Loucy (cell line): ENCODE results near the gene RPS8.
A peak's percentile ranks its signal among the peaks of the same experiment; 100 is the strongest.
"Not testable (repeated sequence)": the region's sequence is repeated elsewhere in the genome, so short reads cannot be mapped to it uniquely, and the experiment has no call there.

ENCODE experiments used
- H2AFZ ChIP-seq: fragments of 200-600 bp; sonication (generic); 2 replicates; pipeline ENCODE4 v1.6.0; 2016; ENCODE audit warnings: antibody characterized with exemption, mild to moderate bottlenecking, low read length, moderate library complexity
- H3F3A ChIP-seq: fragments of 200-600 bp; 2 replicates; pipeline ENCODE4 v1.6.0; 2016; ENCODE audit warnings: antibody characterized with exemption, low read depth, mild to moderate bottlenecking
- H3K27me3 ChIP-seq: fragments of 200-600 bp; sonication (generic); 2 replicates; pipeline ENCODE4 v1.6.1; 2014; ENCODE audit warnings: low read length, mild to moderate bottlenecking; ENCODE audit not compliant: insufficient read depth, poor library complexity, severe bottlenecking
- H3K36me3 ChIP-seq: fragments of 200-600 bp; sonication (generic); 2 replicates; pipeline ENCODE4 v1.6.1; 2016; ENCODE audit warnings: low read length; ENCODE audit not compliant: insufficient read depth
- H3K4me1 ChIP-seq: fragments of 200-600 bp; sonication (generic); 2 replicates; pipeline ENCODE4 v1.5.1; 2014; ENCODE audit warnings: low read length, mild to moderate bottlenecking; ENCODE audit not compliant: insufficient read depth, poor library complexity, severe bottlenecking
- H3K4me2 ChIP-seq: fragments of 200-600 bp; sonication (generic); 2 replicates; pipeline ENCODE4 v1.6.0; 2014; ENCODE audit warnings: antibody characterized with exemption, low read length, low read depth, mild to moderate bottlenecking; ENCODE audit not compliant: poor library complexity, severe bottlenecking
- H3K4me3 ChIP-seq: fragments of 200-600 bp; sonication (generic); 2 replicates; pipeline ENCODE4 v1.5.1; 2014; ENCODE audit warnings: low read length, mild to moderate bottlenecking, mixed read lengths; ENCODE audit not compliant: poor library complexity, severe bottlenecking
- H3K79me2 ChIP-seq: fragments of 200-600 bp; sonication (generic); 2 replicates; pipeline ENCODE4 v1.6.1; 2014; ENCODE audit warnings: low read length; ENCODE audit not compliant: insufficient read depth
- H3K9ac ChIP-seq: fragments of 200-600 bp; sonication (generic); 2 replicates; pipeline ENCODE4 v1.6.0; 2014; ENCODE audit warnings: mild to moderate bottlenecking, low read depth, low read length, moderate library complexity; ENCODE audit not compliant: poor library complexity, severe bottlenecking
- H3K9me2 ChIP-seq: fragments of 200-600 bp; sonication (generic); replicated peaks from 2 replicates; pipeline ENCODE4 v1.6.1; 2016; ENCODE audit warnings: low read depth, low read length, mixed read lengths
- H3K9me3 ChIP-seq: fragments of 200-600 bp; sonication (generic); 2 replicates; pipeline ENCODE4 v1.6.1; 2014; ENCODE audit warnings: mild to moderate bottlenecking, antibody characterized with exemption, low read length, low read depth; ENCODE audit not compliant: insufficient read depth
- H4K20me1 ChIP-seq: fragments of 200-600 bp; sonication (generic); 2 replicates; pipeline ENCODE4 v1.6.0; 2014; ENCODE audit warnings: antibody characterized with exemption, low read length, mild to moderate bottlenecking; ENCODE audit not compliant: insufficient read depth, poor library complexity, severe bottlenecking
- EZH2phosphoT487 ChIP-seq: fragments of 200-600 bp; IDR thresholded peaks from 2 replicates; pipeline ENCODE4 v1.6.1; 2018; ENCODE audit warnings: antibody characterized with exemption, mild to moderate bottlenecking, moderate library complexity, borderline replicate concordance
- TF ChIP-seq, protein P1 (sequence below): fragments of 200-600 bp; sonication (generic); conservative IDR thresholded peaks from 2 replicates; pipeline ENCODE4 v1.5.1; 2014; ENCODE audit warnings: mild to moderate bottlenecking, antibody characterized with exemption, low read length

Gene RPS8

DNA sequence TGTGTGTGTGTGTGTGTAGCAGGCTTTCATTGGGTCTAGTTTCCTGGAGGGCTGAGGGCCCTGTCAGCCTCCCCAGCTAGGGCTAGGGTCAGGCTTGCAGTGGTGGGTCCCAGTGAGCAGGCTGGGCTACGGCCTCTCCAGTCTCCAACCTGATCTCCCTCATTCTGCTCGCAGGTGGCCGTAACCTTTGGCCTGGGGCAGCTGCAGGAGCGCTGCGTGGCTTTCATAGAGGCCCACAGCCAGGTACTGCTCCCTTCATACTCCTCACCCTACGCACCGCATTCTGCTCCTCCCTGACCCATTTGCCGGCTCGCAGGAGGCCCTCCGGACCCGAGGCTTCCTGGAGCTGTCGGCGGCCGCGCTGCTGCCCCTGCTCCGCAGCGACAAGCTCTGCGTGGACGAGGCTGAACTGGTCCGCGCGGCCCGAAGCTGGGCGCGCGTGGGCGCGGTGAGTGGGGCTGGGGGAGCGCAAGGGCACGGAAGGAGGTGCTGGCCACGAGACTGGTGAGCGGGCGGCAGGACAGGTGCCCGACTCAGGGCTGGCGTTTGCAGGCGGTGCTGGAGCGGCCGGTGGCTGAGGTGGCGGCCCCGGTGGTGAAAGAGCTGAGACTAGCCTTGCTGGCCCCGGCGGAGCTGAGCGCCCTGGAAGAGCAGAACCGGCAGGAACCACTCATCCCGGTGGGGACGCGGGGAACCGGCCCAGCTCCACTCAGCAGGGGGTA is 37.6 kb downstream of the RPS8 start:
- Histone ChIP-seq H2AFZ (peak overlapping the region; percentile 85), H3K4me3 (peak overlapping the region; percentile 79), H3F3A (no peaks in the 10 kb centered on the region)

DNA sequence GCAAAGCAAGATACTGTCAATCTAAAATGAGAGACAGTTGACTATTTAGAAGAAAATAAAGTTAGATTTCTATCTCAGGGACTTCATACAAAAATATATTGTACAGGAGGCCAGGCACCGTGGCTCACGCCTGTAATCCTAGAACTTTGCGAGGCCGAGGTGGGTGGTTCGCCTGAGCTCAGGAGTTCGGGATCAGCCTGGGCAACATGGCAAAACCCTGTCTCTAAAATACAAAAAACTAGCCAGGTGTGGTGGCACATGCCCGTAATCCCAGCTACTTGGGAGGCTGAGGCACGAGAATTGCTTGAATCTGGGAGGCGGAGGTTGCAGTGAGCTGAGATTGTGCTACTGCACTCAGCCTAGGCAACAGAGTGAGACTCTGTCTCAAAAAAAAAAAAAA is 40.6 kb downstream of the RPS8 start:
- not testable (repeated sequence) for H4K20me1 ChIP-seq, H3K27me3 ChIP-seq, H3K4me3 ChIP-seq, H3K4me2 ChIP-seq, H3F3A ChIP-seq, H3K9me3 ChIP-seq, H2AFZ ChIP-seq, H3K79me2 ChIP-seq, H3K36me3 ChIP-seq, H3K4me1 ChIP-seq, H3K9ac ChIP-seq, H3K9me2 ChIP-seq

More for the DNA sequence above, 37.6 kb downstream of the RPS8 start:
- H3K36me3 ChIP-seq = no peaks in the 10 kb centered on the region
- H3K79me2 ChIP-seq = 0 out of 2 replicates have a peak, but pooled peaks cover 4% of the 10 kb centered on the region
- H3K9me3 ChIP-seq = no peaks in the 10 kb centered on the region
- H4K20me1 ChIP-seq = no peaks in the 10 kb centered on the region
- H3K9ac ChIP-seq = peak overlapping the region; percentile 89
- peaks cover 23% of the 10 kb centered on the region for H3K4me1 ChIP-seq
- peak overlapping the region; percentile 79 for H3K4me2 ChIP-seq
- H3K27me3 ChIP-seq = no peaks in the 10 kb centered on the region
- TF ChIP-seq EZH2phosphoT487 = no peak
- TF ChIP-seq, protein P1, sequence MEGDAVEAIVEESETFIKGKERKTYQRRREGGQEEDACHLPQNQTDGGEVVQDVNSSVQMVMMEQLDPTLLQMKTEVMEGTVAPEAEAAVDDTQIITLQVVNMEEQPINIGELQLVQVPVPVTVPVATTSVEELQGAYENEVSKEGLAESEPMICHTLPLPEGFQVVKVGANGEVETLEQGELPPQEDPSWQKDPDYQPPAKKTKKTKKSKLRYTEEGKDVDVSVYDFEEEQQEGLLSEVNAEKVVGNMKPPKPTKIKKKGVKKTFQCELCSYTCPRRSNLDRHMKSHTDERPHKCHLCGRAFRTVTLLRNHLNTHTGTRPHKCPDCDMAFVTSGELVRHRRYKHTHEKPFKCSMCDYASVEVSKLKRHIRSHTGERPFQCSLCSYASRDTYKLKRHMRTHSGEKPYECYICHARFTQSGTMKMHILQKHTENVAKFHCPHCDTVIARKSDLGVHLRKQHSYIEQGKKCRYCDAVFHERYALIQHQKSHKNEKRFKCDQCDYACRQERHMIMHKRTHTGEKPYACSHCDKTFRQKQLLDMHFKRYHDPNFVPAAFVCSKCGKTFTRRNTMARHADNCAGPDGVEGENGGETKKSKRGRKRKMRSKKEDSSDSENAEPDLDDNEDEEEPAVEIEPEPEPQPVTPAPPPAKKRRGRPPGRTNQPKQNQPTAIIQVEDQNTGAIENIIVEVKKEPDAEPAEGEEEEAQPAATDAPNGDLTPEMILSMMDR = no peak
- H3K9me2 ChIP-seq = no peaks in the 10 kb centered on the region

DNA sequence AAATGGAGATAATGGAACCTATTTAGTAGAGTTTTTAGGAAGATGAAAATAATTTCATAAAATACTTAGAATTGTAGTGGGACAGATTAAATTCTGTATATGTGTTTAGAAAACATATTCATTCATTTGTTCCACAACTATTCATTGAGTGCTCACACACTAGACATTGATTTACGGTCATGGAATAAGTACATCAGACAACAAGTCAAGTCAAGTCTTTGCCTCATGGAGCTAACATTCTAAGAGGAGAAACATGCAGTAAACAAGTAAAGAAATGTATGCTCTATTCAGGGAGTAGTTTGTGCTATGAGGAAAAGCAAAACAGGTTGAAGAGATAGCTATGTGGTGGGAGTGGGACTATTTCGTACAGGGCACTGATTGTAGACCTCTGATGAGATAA is 42.0 kb downstream of the RPS8 start:
- Histone ChIP-seq H3K4me3 (no peak overlapping the region), H3K27me3 (no peaks in the 10 kb centered on the region), H3K79me2 (0 out of 2 replicates have a peak, but pooled peaks cover 4% of the 10 kb centered on the region), H3K9me2 (no peaks in the 10 kb centered on the region), H2AFZ (no peak overlapping the region), H4K20me1 (no peaks in the 10 kb centered on the region), H3F3A (0 out of 2 replicates have a peak, but pooled peaks cover 2% of the 10 kb centered on the region), H3K9ac (no peak overlapping the region), H3K4me2 (no peak overlapping the region), H3K9me3 (no peaks in the 10 kb centered on the region), H3K36me3 (no peaks in the 10 kb centered on the region), H3K4me1 (peaks cover 9% of the 10 kb centered on the region)
- TF ChIP-seq EZH2phosphoT487 = no peak
- TF ChIP-seq, protein P1 = no peak
